Measurements from ENCODE around the gene BIRC3. TPM values are rescaled to one million over a fixed set of nuclear protein-coding genes. Genes with fewer than 3 reads are reported as not detected.

The BIRC3 gene
- total RNA-seq, 3 donors from 2014 or later: 2.6 to 30.0 (median 10.8) TPM

DNA sequence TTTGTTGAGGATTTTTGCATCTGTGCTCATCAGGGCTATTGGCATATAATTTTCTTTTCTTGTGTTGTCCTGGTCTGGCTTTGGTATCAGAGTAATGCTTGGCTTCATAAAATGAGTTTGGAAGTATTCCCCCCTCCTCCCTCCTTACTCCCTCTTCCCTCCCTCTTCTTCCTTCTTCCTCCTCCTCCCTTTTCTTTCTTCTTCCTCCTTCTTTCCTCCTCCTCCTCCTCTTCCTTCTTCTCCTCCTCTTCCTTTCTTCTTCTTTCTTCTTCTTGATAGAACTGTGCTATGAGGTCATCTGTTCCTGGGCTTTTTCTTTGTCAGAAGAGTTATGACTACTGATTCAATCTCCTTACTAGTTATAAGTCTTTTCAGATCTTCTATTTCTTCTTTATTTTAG, 39.8 kb downstream of the BIRC3 start:
- no peaks in the 10 kb centered on the region for H3K36me3 ChIP-seq
- no peaks in the 10 kb centered on the region for H3K4me1 ChIP-seq
- DNase-seq (ENCODE audit: low spot score in 2 of 2): no peak
- H3K27ac ChIP-seq: no peak overlapping the region
- no peaks in the 10 kb centered on the region for H3K27me3 ChIP-seq
- peaks cover 5 to 11% of the 10 kb centered on the region in 2 donors for H3K9me3 ChIP-seq
- no peak for TF ChIP-seq POLR2A (IDR thresholded peaks at IDR 0.05)
- TF ChIP-seq, protein P1, sequence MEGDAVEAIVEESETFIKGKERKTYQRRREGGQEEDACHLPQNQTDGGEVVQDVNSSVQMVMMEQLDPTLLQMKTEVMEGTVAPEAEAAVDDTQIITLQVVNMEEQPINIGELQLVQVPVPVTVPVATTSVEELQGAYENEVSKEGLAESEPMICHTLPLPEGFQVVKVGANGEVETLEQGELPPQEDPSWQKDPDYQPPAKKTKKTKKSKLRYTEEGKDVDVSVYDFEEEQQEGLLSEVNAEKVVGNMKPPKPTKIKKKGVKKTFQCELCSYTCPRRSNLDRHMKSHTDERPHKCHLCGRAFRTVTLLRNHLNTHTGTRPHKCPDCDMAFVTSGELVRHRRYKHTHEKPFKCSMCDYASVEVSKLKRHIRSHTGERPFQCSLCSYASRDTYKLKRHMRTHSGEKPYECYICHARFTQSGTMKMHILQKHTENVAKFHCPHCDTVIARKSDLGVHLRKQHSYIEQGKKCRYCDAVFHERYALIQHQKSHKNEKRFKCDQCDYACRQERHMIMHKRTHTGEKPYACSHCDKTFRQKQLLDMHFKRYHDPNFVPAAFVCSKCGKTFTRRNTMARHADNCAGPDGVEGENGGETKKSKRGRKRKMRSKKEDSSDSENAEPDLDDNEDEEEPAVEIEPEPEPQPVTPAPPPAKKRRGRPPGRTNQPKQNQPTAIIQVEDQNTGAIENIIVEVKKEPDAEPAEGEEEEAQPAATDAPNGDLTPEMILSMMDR (IDR thresholded peaks at IDR 0.05): no peak
- no peak for TF ChIP-seq POLR2AphosphoS5 (IDR thresholded peaks at IDR 0.05)
- intact Hi-C loops (cut with DNase I; ENCODE audit: low total_unique reads): no loop called here
- no peak overlapping the region for H3K4me3 ChIP-seq

DNA sequence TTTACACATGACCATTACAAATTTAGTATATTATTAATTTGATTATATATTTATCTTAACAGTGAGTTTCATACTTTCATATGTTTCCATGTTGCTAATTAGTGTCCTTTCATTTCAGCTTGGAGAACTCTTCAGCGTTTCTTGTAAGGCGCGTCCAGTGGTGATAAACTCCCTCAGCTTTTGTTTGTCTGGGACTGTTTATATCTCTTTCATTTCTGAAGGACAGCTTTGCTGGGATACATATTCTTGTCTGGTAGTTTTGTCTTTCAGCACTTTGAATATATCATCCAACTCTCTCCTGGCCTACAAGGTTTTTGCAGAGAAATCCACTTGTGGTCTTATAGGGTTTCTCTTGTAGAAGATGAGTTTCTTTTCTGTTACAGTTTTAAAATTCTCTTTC, 42.1 kb downstream of the BIRC3 start:
- H3K4me1 ChIP-seq: no peaks in the 10 kb centered on the region
- H3K36me3 ChIP-seq: peaks cover 6% of the 10 kb centered on the region
- H3K4me3 ChIP-seq: no peak overlapping the region
- peaks cover 5 to 11% of the 10 kb centered on the region in 2 donors for H3K9me3 ChIP-seq
- no peaks in the 10 kb centered on the region for H3K27me3 ChIP-seq
- no peak for TF ChIP-seq POLR2AphosphoS5 (IDR thresholded peaks at IDR 0.05)
- TF ChIP-seq POLR2A (IDR thresholded peaks at IDR 0.05): no peak
- TF ChIP-seq, protein P1 (IDR thresholded peaks at IDR 0.05): no peak
- H3K27ac ChIP-seq: no peak overlapping the region
- intact Hi-C loops (cut with DNase I; ENCODE audit: low total_unique reads): no loop called here
- no peak for DNase-seq (ENCODE audit: low spot score in 2 of 2)

DNA sequence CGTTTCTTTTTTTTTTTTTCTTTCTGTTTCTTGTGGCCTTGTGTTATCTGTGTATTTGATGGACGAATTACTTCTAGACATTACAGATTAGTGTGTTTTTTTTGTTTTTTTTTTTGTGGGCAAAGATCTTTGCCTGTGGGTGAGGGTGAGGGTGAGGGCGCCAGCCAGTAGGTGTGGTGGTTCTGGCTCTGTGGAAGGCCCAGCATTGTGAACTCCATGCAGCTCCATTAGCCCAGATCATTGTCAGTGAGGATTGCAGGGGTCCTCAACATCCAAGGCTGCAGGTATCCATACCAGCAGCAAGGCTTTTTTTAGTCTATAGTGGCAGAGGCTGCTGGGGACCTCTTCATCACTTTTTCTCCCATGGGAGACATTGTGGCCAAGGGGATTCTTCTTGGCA, 43.4 kb downstream of the BIRC3 start:
- H3K4me1 ChIP-seq: no peaks in the 10 kb centered on the region
- no peak for TF ChIP-seq POLR2AphosphoS5 (IDR thresholded peaks at IDR 0.05)
- TF ChIP-seq POLR2A (IDR thresholded peaks at IDR 0.05): no peak
- TF ChIP-seq, protein P1 (IDR thresholded peaks at IDR 0.05): no peak
- intact Hi-C loops (cut with DNase I; ENCODE audit: low total_unique reads): no loop called here
- H3K36me3 ChIP-seq: peaks cover 6% of the 10 kb centered on the region
- no peak for DNase-seq (ENCODE audit: low spot score in 2 of 2)
- H3K27me3 ChIP-seq: no peaks in the 10 kb centered on the region
- H3K27ac ChIP-seq: no peak overlapping the region
- H3K4me3 ChIP-seq: no peak overlapping the region
- H3K9me3 ChIP-seq: peaks cover 5 to 11% of the 10 kb centered on the region in 2 donors

GRCh38 chr11:102361086-102362031, 44.1 kb downstream of the BIRC3 start:
- H3K27ac ChIP-seq: no peak overlapping the region
- intact Hi-C loops (cut with DNase I; ENCODE audit: low total_unique reads): no loop called here
- TF ChIP-seq POLR2AphosphoS5 (IDR thresholded peaks at IDR 0.05) (no peak), POLR2A (IDR thresholded peaks at IDR 0.05) (no peak)
- TF ChIP-seq, protein P1 (IDR thresholded peaks at IDR 0.05): no peak
- H3K27me3 ChIP-seq: no peaks in the 10 kb centered on the region
- H3K4me3 ChIP-seq: no peak overlapping the region
- H3K9me3 ChIP-seq: peaks cover 0 to 11% of the 10 kb centered on the region in 2 donors
- no peaks in the 10 kb centered on the region for H3K4me1 ChIP-seq
- DNase-seq (ENCODE audit: low spot score in 2 of 2): no peak
- H3K36me3 ChIP-seq: peaks cover 6% of the 10 kb centered on the region

- no peak for DNase-seq (ENCODE audit: low spot score in 2 of 2)
- intact Hi-C loops (cut with DNase I; ENCODE audit: low total_unique reads): no loop called here
- no peak overlapping the region for H3K27ac ChIP-seq
- peaks cover 6% of the 10 kb centered on the region for H3K36me3 ChIP-seq
- no peaks in the 10 kb centered on the region for H3K27me3 ChIP-seq
- no peak overlapping the region for H3K4me3 ChIP-seq
- TF ChIP-seq POLR2A (IDR thresholded peaks at IDR 0.05) (no peak), POLR2AphosphoS5 (IDR thresholded peaks at IDR 0.05) (no peak)
- no peaks in the 10 kb centered on the region for H3K9me3 ChIP-seq
- H3K4me1 ChIP-seq: no peaks in the 10 kb centered on the region
Observed at GRCh38 chr11:102364991-102365390, 47.7 kb downstream of the BIRC3 start.

All from breast epithelium (tissue), 4 donors.